ENCODE measurements around the gene MBLAC1.

MBLAC1 gene

GRCh38 chr7:100132126-100132525, 5.4 kb downstream of the MBLAC1 start:
- no peak overlapping the region for H3K14ac ChIP-seq (ENCODE audit: low read length)
- no peaks in the 10 kb centered on the region for H3K9me3 ChIP-seq (ENCODE audit: insufficient read depth, low read depth, low read length)
- H2AK5ac ChIP-seq (ENCODE audit: low read length) = no peak overlapping the region
- no peaks in the 10 kb centered on the region for H3K36me3 ChIP-seq (ENCODE audit: control insufficient read depth in 1 of 2, insufficient read depth in 2 of 2, low read length in 2 of 2)
- no peak overlapping the region for H3K27ac ChIP-seq (ENCODE audit: low read depth, low read length)
- H3K27me3 ChIP-seq (ENCODE audit: insufficient read depth, low read length) = no peaks in the 10 kb centered on the region
- no peak overlapping the region for H4K12ac ChIP-seq (ENCODE audit: low read depth, low read length)
- H4K91ac ChIP-seq (ENCODE audit: low read depth, low read length) = no peak overlapping the region
- H4K8ac ChIP-seq (ENCODE audit: low read depth, low read length) = no peak overlapping the region
- no peak for DNase-seq
- H3K4me1 ChIP-seq (ENCODE audit: control insufficient read depth in 1 of 2, insufficient read depth in 2 of 2, low read length in 2 of 2) = peaks cover 3 to 6% of the 10 kb centered on the region in 2 experiments
- H2BK5ac ChIP-seq (ENCODE audit: low read depth, low read length, poor library complexity) = no peak overlapping the region
- H3K4me2 ChIP-seq (ENCODE audit: low read length) = no peak overlapping the region
- WGBS (ENCODE audit: extremely low coverage, insufficient coverage, insufficient read length) = no CpG with 5 or more reads among the region's 7 CpGs
- H3K79me2 ChIP-seq (ENCODE audit: control insufficient read depth, insufficient read depth, low read length, poor library complexity) = peaks cover 7% of the 10 kb centered on the region
- H3K23ac ChIP-seq (ENCODE audit: low read length) = no peak overlapping the region
- H3K4ac ChIP-seq (ENCODE audit: low read depth, low read length) = no peak overlapping the region
- no peak overlapping the region for H2AFZ ChIP-seq (ENCODE audit: insufficient read depth, low read length, poor library complexity)
- no peak overlapping the region for H2BK12ac ChIP-seq (ENCODE audit: low read length)
- no peak overlapping the region for H3K18ac ChIP-seq (ENCODE audit: low read length)
- peaks cover 9% of the 10 kb centered on the region for H3K79me1 ChIP-seq (ENCODE audit: low read length)
- no peak overlapping the region for H3K4me3 ChIP-seq (ENCODE audit: low read depth, low read length)
- H3K9ac ChIP-seq (ENCODE audit: low read length) = no peak overlapping the region
- H2BK120ac ChIP-seq (ENCODE audit: insufficient read depth, low read length, poor library complexity) = no peak overlapping the region

- Histone ChIP-seq H3K9ac (ENCODE audit: low read length) (no peak overlapping the region), H3K14ac (ENCODE audit: low read length) (no peak overlapping the region), H2AFZ (ENCODE audit: insufficient read depth, low read length, poor library complexity) (no peak overlapping the region), H3K79me2 (ENCODE audit: control insufficient read depth, insufficient read depth, low read length, poor library complexity) (peaks cover under 1% of the 10 kb centered on the region), H3K4me1 (ENCODE audit: control insufficient read depth in 1 of 2, insufficient read depth in 2 of 2, low read length in 2 of 2) (peaks cover 3 to 5% of the 10 kb centered on the region in 2 experiments), H3K9me3 (ENCODE audit: insufficient read depth, low read depth, low read length) (no peaks in the 10 kb centered on the region), H3K27ac (ENCODE audit: low read depth, low read length) (no peak overlapping the region), H3K79me1 (ENCODE audit: low read length) (peaks cover 3% of the 10 kb centered on the region), H3K23ac (ENCODE audit: low read length) (no peak overlapping the region), H3K36me3 (ENCODE audit: control insufficient read depth in 1 of 2, insufficient read depth in 2 of 2, low read length in 2 of 2) (no peaks in the 10 kb centered on the region), H2BK120ac (ENCODE audit: insufficient read depth, low read length, poor library complexity) (no peak overlapping the region), H3K27me3 (ENCODE audit: insufficient read depth, low read length) (no peaks in the 10 kb centered on the region), H3K18ac (ENCODE audit: low read length) (no peak overlapping the region), H3K4ac (ENCODE audit: low read depth, low read length) (no peak overlapping the region), H2AK5ac (ENCODE audit: low read length) (no peak overlapping the region), H4K8ac (ENCODE audit: low read depth, low read length) (no peak overlapping the region), H4K91ac (ENCODE audit: low read depth, low read length) (no peak overlapping the region), H2BK5ac (ENCODE audit: low read depth, low read length, poor library complexity) (no peak overlapping the region), H3K4me3 (ENCODE audit: low read depth, low read length) (no peak overlapping the region), H4K12ac (ENCODE audit: low read depth, low read length) (no peak overlapping the region), H2BK12ac (ENCODE audit: low read length) (no peak overlapping the region), H3K4me2 (ENCODE audit: low read length) (no peak overlapping the region)
- peak in 1 of 2 donors; percentile 80 for DNase-seq
- WGBS (ENCODE audit: extremely low coverage, insufficient coverage, insufficient read length) = no CpG with 5 or more reads among the region's 3 CpGs
These were observed 6.0 kb downstream of the MBLAC1 start for GRCh38 chr7:100132697-100133151.

- Histone ChIP-seq H4K8ac (ENCODE audit: low read depth, low read length) (no peak overlapping the region), H2BK5ac (ENCODE audit: low read depth, low read length, poor library complexity) (no peak overlapping the region), H3K23ac (ENCODE audit: low read length) (no peak overlapping the region), H3K79me2 (ENCODE audit: control insufficient read depth, insufficient read depth, low read length, poor library complexity) (no peaks in the 10 kb centered on the region), H2AFZ (ENCODE audit: insufficient read depth, low read length, poor library complexity) (no peak overlapping the region), H3K18ac (ENCODE audit: low read length) (no peak overlapping the region), H4K91ac (ENCODE audit: low read depth, low read length) (no peak overlapping the region), H2BK12ac (ENCODE audit: low read length) (no peak overlapping the region), H3K79me1 (ENCODE audit: low read length) (no peaks in the 10 kb centered on the region), H3K4me3 (ENCODE audit: low read depth, low read length) (no peak overlapping the region), H3K9me3 (ENCODE audit: insufficient read depth, low read depth, low read length) (no peaks in the 10 kb centered on the region), H3K4ac (ENCODE audit: low read depth, low read length) (no peak overlapping the region), H4K12ac (ENCODE audit: low read depth, low read length) (no peak overlapping the region), H3K4me2 (ENCODE audit: low read length) (no peak overlapping the region), H2BK120ac (ENCODE audit: insufficient read depth, low read length, poor library complexity) (no peak overlapping the region), H3K27ac (ENCODE audit: low read depth, low read length) (no peak overlapping the region), H3K14ac (ENCODE audit: low read length) (no peak overlapping the region), H3K9ac (ENCODE audit: low read length) (no peak overlapping the region), H3K36me3 (ENCODE audit: control insufficient read depth in 1 of 2, insufficient read depth in 2 of 2, low read length in 2 of 2) (no peaks in the 10 kb centered on the region), H2AK5ac (ENCODE audit: low read length) (no peak overlapping the region), H3K27me3 (ENCODE audit: insufficient read depth, low read length) (no peaks in the 10 kb centered on the region), H3K4me1 (ENCODE audit: control insufficient read depth in 1 of 2, insufficient read depth in 2 of 2, low read length in 2 of 2) (no peaks in the 10 kb centered on the region)
- no peak for DNase-seq
- WGBS (ENCODE audit: extremely low coverage, insufficient coverage, insufficient read length) = no CpG with 5 or more reads among the region's 13 CpGs
These were observed 11.3 kb downstream of the MBLAC1 start for GRCh38 chr7:100137851-100138760.

- Histone ChIP-seq H3K23ac (ENCODE audit: low read length) (no peak overlapping the region), H2BK120ac (ENCODE audit: insufficient read depth, low read length, poor library complexity) (no peak overlapping the region), H2AK5ac (ENCODE audit: low read length) (no peak overlapping the region), H2BK5ac (ENCODE audit: low read depth, low read length, poor library complexity) (no peak overlapping the region), H3K27me3 (ENCODE audit: insufficient read depth, low read length) (no peaks in the 10 kb centered on the region), H3K4ac (ENCODE audit: low read depth, low read length) (no peak overlapping the region), H3K4me3 (ENCODE audit: low read depth, low read length) (no peak overlapping the region), H3K4me1 (ENCODE audit: control insufficient read depth in 1 of 2, insufficient read depth in 2 of 2, low read length in 2 of 2) (no peaks in the 10 kb centered on the region), H3K79me1 (ENCODE audit: low read length) (no peaks in the 10 kb centered on the region), H4K91ac (ENCODE audit: low read depth, low read length) (no peak overlapping the region), H4K12ac (ENCODE audit: low read depth, low read length) (no peak overlapping the region), H3K4me2 (ENCODE audit: low read length) (no peak overlapping the region), H2AFZ (ENCODE audit: insufficient read depth, low read length, poor library complexity) (no peak overlapping the region), H3K27ac (ENCODE audit: low read depth, low read length) (no peak overlapping the region), H3K9me3 (ENCODE audit: insufficient read depth, low read depth, low read length) (no peaks in the 10 kb centered on the region), H3K14ac (ENCODE audit: low read length) (no peak overlapping the region), H3K79me2 (ENCODE audit: control insufficient read depth, insufficient read depth, low read length, poor library complexity) (no peaks in the 10 kb centered on the region), H3K18ac (ENCODE audit: low read length) (no peak overlapping the region), H2BK12ac (ENCODE audit: low read length) (no peak overlapping the region), H3K36me3 (ENCODE audit: control insufficient read depth in 1 of 2, insufficient read depth in 2 of 2, low read length in 2 of 2) (no peaks in the 10 kb centered on the region), H4K8ac (ENCODE audit: low read depth, low read length) (no peak overlapping the region), H3K9ac (ENCODE audit: low read length) (no peak overlapping the region)
- WGBS (ENCODE audit: extremely low coverage, insufficient coverage, insufficient read length) = no CpG with 5 or more reads among the region's 3 CpGs
- peak in 1 of 2 donors; percentile 5 for DNase-seq
These were observed 14.8 kb downstream of the MBLAC1 start for GRCh38 chr7:100141555-100141949.
